ENCODE measurements around the gene CDC123. TPM values are rescaled to one million over a fixed set of nuclear protein-coding genes. Genes with fewer than 3 reads are reported as not detected.
"Not testable (repeated sequence)": the region's sequence is repeated elsewhere in the genome, so short reads cannot be mapped to it uniquely, and the experiment has no call there.

CDC123 gene
- total and polyA plus RNA-seq, 7 donors = 33.8 to 70.3 (median 50.8) TPM

GRCh38 chr10:12221323-12222298, 25.6 kb downstream of the CDC123 start:
- WGBS, 2 donors = 93 to 95% methylated on average over 10 of the region's 10 CpGs
- Histone ChIP-seq H3K9me3 (no peaks in the 10 kb centered on the region), H3K4me1 (peaks cover 0 to 45% (median 39%) of the 10 kb centered on the region in 4 donors), H3K36me3 (peaks cover 0 to 38% (median 13%) of the 10 kb centered on the region in 4 donors), H3K27ac (peak overlapping the region; percentile 8 to 78 (median 64)), H3K4me3 (no peak overlapping the region), H3K27me3 (no peaks in the 10 kb centered on the region)
- TF ChIP-seq CTCF (IDR thresholded peaks at IDR 0.05) = no peak
- TF ChIP-seq EP300 (IDR thresholded peaks at IDR 0.05) = no peak
- TF ChIP-seq POLR2AphosphoS5 (IDR thresholded peaks at IDR 0.05) = no peak
- no peak for TF ChIP-seq POLR2A (IDR thresholded peaks at IDR 0.05)
- DNase-seq = no peak
- intact Hi-C loops (cut with DNase I) = no loop called here

- peaks cover 0 to 36% (median 31%) of the 10 kb centered on the region in 4 donors for H3K4me1 ChIP-seq
- WGBS, 2 donors = 94 to 99% methylated on average over 2 of the region's 2 CpGs
- no peak for DNase-seq
- peak overlapping the region in 2 of 4 donors; percentile 54 to 78 for H3K27ac ChIP-seq
- H3K4me3 ChIP-seq = no peak overlapping the region
- TF ChIP-seq EP300 (IDR thresholded peaks at IDR 0.05) (no peak), POLR2AphosphoS5 (IDR thresholded peaks at IDR 0.05) (no peak), POLR2A (IDR thresholded peaks at IDR 0.05) (no peak), CTCF (IDR thresholded peaks at IDR 0.05) (no peak)
- peaks cover 0 to 22% (median 2%) of the 10 kb centered on the region in 4 donors for H3K36me3 ChIP-seq
- H3K27me3 ChIP-seq = no peaks in the 10 kb centered on the region
- intact Hi-C loops (cut with DNase I) = no loop called here
- H3K9me3 ChIP-seq = no peaks in the 10 kb centered on the region
These were observed 29.5 kb downstream of the CDC123 start for GRCh38 chr10:12225444-12225843.

- H3K4me3 ChIP-seq; H3K9me3 ChIP-seq; H3K27me3 ChIP-seq; intact Hi-C loops (cut with DNase I); H3K27ac ChIP-seq; DNase-seq: not testable (repeated sequence)
- 96% methylated on average over 28 of the region's 28 CpGs for WGBS, 2 donors
- Histone ChIP-seq H3K4me1 (peaks cover 0 to 33% (median 29%) of the 10 kb centered on the region in 4 donors), H3K36me3 (peaks cover 0 to 31% (median 4%) of the 10 kb centered on the region in 4 donors)
These were observed 30.4 kb downstream of the CDC123 start for GRCh38 chr10:12226438-12226837.

DNA sequence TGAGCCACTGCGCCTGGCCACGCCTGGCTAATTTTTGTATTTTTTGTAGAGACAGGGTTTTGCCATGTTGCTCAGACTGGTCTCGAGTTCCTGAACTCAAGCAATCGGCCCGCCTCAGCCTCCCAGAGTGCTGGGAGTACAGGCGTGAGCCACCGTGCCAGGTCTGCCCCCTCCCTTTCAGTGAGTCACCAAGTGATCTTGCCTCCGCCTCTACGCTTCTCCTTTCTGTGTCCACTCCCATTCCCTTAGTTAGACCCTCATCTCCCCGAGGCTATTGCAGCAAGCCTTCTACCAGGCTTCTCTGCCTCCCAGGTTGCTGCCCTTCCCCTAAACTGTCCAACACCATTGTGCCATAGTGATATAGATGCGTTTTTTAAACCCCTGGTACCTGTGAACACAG, 32.9 kb downstream of the CDC123 start:
- 96% methylated on average over 11 of the region's 11 CpGs for WGBS, 2 donors
- H3K9me3 ChIP-seq = no peaks in the 10 kb centered on the region
- H3K4me3 ChIP-seq = no peak overlapping the region
- TF ChIP-seq POLR2A (IDR thresholded peaks at IDR 0.05) = no peak
- no peak for TF ChIP-seq CTCF (IDR thresholded peaks at IDR 0.05)
- TF ChIP-seq POLR2AphosphoS5 (IDR thresholded peaks at IDR 0.05) = no peak
- TF ChIP-seq EP300 (IDR thresholded peaks at IDR 0.05) = no peak
- intact Hi-C loops (cut with DNase I) = no loop called here
- no peak overlapping the region for H3K27ac ChIP-seq
- no peak for DNase-seq
- H3K27me3 ChIP-seq = no peaks in the 10 kb centered on the region
- H3K36me3 ChIP-seq = peaks cover 4 to 54% (median 13%) of the 10 kb centered on the region in 4 donors
- H3K4me1 ChIP-seq = peaks cover 0 to 14% (median 13%) of the 10 kb centered on the region in 4 donors

DNA sequence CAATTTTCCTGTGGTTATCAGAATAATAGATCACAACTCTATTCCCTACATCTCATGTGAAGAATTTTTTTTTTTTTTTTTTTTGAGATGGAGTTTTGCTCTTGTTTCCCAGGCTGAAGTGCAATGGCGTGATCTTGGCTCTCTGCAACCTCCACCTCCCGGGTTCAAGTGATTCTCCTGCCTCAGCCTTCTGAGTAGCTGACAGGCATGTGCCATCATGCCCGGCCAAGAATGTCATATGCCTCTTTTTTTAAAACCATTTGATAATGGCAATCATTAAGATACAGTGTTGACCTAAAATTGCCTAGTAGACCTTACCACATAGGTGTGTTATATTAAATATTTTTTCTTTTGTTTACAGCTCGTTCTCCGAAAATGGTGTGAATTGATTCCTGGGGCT, 38.7 kb downstream of the CDC123 start:
- intact Hi-C loops (cut with DNase I); H3K4me3 ChIP-seq; H3K27me3 ChIP-seq; H3K9me3 ChIP-seq; DNase-seq: not testable (repeated sequence)
- Histone ChIP-seq H3K36me3 (peaks cover 4 to 93% (median 15%) of the 10 kb centered on the region in 4 donors), H3K27ac (peak overlapping the region in 2 of 4 donors; percentile 56 to 67), H3K4me1 (peaks cover 0 to 19% (median 6%) of the 10 kb centered on the region in 4 donors)
- WGBS, 2 donors = 97 to 98% methylated on average over 5 of the region's 5 CpGs

Measured in sigmoid colon (tissue), 7 donors.